Endothelial cell (in vitro differentiated cells): ENCODE measurements around the gene ATXN1. TPM values are rescaled to one million over a fixed set of nuclear protein-coding genes. Genes with fewer than 3 reads are reported as not detected.
"Not testable (repeated sequence)": the region's sequence is repeated elsewhere in the genome, so short reads cannot be mapped to it uniquely, and the experiment has no call there.

ENCODE experiments used
- DNase-seq: peaks from one replicate; pipeline ENCODE4 v3.0.0; 2021; ENCODE audit warnings: low spot score
- H3K27ac Mint-ChIP-seq: one replicate; pipeline ENCODE4 v1.8.0; 2021; ENCODE audit warnings: mixed read lengths, inconsistent platforms; ENCODE audit not compliant: unreplicated experiment
- H3K27me3 Mint-ChIP-seq: one replicate; pipeline ENCODE4 v1.8.0; 2021; ENCODE audit warnings: mild to moderate bottlenecking, moderate library complexity, mixed read lengths, inconsistent platforms; ENCODE audit not compliant: unreplicated experiment
- H3K36me3 Mint-ChIP-seq: one replicate; pipeline ENCODE4 v1.8.0; 2021; ENCODE audit warnings: mild to moderate bottlenecking, low read depth, mixed read lengths, inconsistent platforms; ENCODE audit not compliant: unreplicated experiment
- H3K4me1 Mint-ChIP-seq: one replicate; pipeline ENCODE4 v1.8.0; 2021; ENCODE audit warnings: mild to moderate bottlenecking, mixed read lengths, inconsistent platforms; ENCODE audit not compliant: unreplicated experiment
- H3K4me3 Mint-ChIP-seq: one replicate; pipeline ENCODE4 v1.8.0; 2021; ENCODE audit warnings: mild to moderate bottlenecking, mixed read lengths, inconsistent platforms; ENCODE audit not compliant: unreplicated experiment
- H3K9me3 Mint-ChIP-seq: one replicate; pipeline ENCODE4 v1.8.0; 2021; ENCODE audit warnings: mixed read lengths, inconsistent platforms; ENCODE audit not compliant: unreplicated experiment
- CTCF ChIP-seq: fragments of 200-600 bp; sonication (generic); IDR thresholded peaks from one replicate; pipeline ENCODE4 v1.5.0; 2021; ENCODE audit warnings: antibody characterized with exemption; ENCODE audit not compliant: unreplicated experiment
- total RNA-seq: library from RNA; stranded (reverse); fragmentation: NEBNext Ultra II Directional; extraction: Animal tissue kit (Norgen Biotek cat#: 25700); gene quantifications from one replicate; pipeline ENCODE4 v1.2.1, GENCODE V29; 2021; ENCODE audit not compliant: unreplicated experiment

Gene ATXN1
- total RNA-seq, 1 donor from 2014 or later, result 18.7 TPM

DNA sequence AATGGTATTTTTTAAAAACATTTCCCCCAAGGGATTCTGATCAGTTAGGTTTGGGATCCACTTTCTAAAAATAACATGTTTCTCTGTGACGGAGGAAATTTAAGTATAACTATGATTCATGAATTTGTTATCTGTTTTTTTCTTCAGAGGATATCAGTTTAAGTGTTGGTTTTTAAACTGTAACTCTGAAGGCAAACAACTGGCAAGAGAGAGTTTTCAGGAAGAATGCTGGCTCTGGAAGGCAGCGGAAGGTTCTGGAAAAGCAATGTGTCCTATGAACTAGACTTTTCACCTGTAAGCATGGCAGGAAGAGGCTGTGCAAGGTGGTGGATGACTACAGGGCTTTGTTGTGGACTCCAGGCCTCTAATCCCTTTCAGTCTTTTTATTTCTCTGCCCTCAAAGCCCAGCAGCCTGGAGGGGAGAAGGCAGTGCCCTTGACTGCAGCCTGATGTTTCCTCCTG lies 369.8 kb downstream of the ATXN1 start:
- Mint-ChIP-seq H3K27ac (no peak overlapping the region), H3K9me3 (no peaks in the 10 kb centered on the region), H3K4me1 (no peaks in the 10 kb centered on the region), H3K4me3 (no peak overlapping the region), H3K27me3 (no peaks in the 10 kb centered on the region), H3K36me3 (no peaks in the 10 kb centered on the region)
- no peak for TF ChIP-seq CTCF
- no peak for DNase-seq

DNA sequence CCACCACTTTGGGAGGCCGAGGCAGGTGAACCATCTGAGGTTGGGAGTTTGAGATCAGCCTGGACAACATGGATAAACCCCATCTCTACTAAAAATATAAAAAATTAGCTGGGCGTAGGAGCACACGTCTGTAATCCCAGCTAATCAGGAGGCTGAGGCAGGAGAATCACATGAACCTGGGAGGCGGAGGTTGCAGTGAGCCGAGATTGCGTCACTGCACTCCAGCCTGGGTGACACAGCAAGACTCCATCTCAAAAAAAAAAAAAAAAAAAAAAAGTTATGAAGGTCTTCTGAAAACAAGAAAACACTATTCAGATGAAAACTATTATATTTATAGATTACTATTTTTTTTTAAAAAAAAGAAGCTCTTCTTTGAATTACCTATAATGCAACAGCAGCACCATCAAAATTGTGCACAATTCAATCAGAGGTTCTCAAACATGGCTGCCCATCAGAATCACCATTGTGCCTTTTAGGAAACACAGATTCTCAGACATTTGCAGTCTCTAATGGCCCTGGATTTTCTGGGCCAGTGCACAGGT lies 370.3 kb downstream of the ATXN1 start:
- not testable (repeated sequence) for H3K4me1 Mint-ChIP-seq, H3K36me3 Mint-ChIP-seq, H3K27me3 Mint-ChIP-seq, H3K9me3 Mint-ChIP-seq, DNase-seq, H3K27ac Mint-ChIP-seq, H3K4me3 Mint-ChIP-seq

DNA sequence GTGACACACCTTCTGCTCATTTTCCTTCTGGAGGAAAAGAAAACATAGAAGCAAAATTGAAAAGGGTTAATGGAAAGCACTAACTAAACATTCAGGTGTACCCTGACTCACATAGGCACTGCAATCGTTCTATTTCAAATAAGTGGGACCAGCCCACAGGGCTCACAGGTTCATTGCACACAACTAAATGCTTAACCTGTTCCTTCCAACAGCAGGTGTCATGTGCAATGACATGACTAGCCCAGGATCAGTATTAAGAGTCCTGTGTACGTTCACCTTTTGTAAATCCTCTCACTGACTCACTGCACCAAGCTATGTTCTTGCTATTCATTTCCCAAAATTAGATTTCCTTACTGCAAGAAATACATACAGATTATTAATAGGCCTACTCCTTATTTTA lies 371.6 kb downstream of the ATXN1 start:
- TF ChIP-seq CTCF, result no peak
- no peak overlapping the region for H3K27ac Mint-ChIP-seq
- H3K36me3 Mint-ChIP-seq, result no peaks in the 10 kb centered on the region
- DNase-seq, result no peak
- H3K4me3 Mint-ChIP-seq, result no peak overlapping the region
- no peaks in the 10 kb centered on the region for H3K4me1 Mint-ChIP-seq
- H3K27me3 Mint-ChIP-seq, result peaks cover 2% of the 10 kb centered on the region
- no peaks in the 10 kb centered on the region for H3K9me3 Mint-ChIP-seq

GRCh38 chr6:16388488-16388887 lies 372.8 kb downstream of the ATXN1 start:
- no peaks in the 10 kb centered on the region for H3K36me3 Mint-ChIP-seq
- no peak overlapping the region for H3K27ac Mint-ChIP-seq
- DNase-seq, result no peak
- no peak overlapping the region for H3K4me3 Mint-ChIP-seq
- TF ChIP-seq CTCF, result no peak
- H3K9me3 Mint-ChIP-seq, result no peaks in the 10 kb centered on the region
- H3K4me1 Mint-ChIP-seq, result no peaks in the 10 kb centered on the region
- peaks cover 3% of the 10 kb centered on the region for H3K27me3 Mint-ChIP-seq

DNA sequence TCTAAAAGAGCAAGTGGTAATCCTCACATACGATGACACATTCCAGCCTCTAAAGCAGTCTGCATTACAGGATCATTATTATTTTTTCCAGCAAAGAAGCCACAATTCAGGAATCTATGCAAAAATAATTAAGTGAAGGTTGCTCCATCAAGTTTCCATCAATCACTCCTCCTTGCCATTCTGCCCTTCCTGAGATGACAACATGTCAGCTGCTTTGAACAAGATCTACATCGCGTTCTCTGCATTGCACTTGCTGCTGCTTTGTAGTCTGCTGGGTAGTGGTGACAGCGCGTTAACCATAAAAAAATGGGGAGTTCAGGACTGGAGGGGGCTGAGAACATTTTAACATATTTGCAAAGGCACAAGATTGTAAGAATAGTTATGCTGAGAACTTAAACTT lies 375.2 kb downstream of the ATXN1 start:
- no peak for TF ChIP-seq CTCF
- Mint-ChIP-seq H3K27me3 (peaks cover 4% of the 10 kb centered on the region), H3K4me3 (no peak overlapping the region), H3K36me3 (no peaks in the 10 kb centered on the region), H3K4me1 (no peaks in the 10 kb centered on the region), H3K27ac (no peak overlapping the region), H3K9me3 (no peaks in the 10 kb centered on the region)
- no peak for DNase-seq
